Transverse colon (tissue), 4 donors: ENCODE measurements around the gene PHF20.

Experiments
- POLR2AphosphoS5 ChIP-seq, 3 donors: sonication (generic); formaldehyde crosslinking; IDR thresholded peaks; one replicate each; pipeline ENCODE4 v1.6.1; 2016; ENCODE audit warnings: antibody characterized with exemption in 3 of 3
- TF ChIP-seq, protein P1 (sequence below), 5 experiments: fragments of 200-600 bp in 3 of 5; fragments of 450-650 bp in 2 of 5; sonication (generic) in 3 of 5; IDR thresholded peaks; 1 replicate in 2 of 5; 2 replicates in 3 of 5; pipeline ENCODE4 v1.5.1; 2016 to 2017; ENCODE audit warnings: antibody characterized with exemption in 5 of 5, inconsistent platforms in 3 of 5, mild to moderate bottlenecking in 2 of 5, moderate library complexity in 1 of 5

GRCh38 chr20:35920523-35920922, 148.7 kb downstream of the PHF20 start:
- no peak for TF ChIP-seq POLR2AphosphoS5 (IDR thresholded peaks at IDR 0.05)
- TF ChIP-seq, protein P1, sequence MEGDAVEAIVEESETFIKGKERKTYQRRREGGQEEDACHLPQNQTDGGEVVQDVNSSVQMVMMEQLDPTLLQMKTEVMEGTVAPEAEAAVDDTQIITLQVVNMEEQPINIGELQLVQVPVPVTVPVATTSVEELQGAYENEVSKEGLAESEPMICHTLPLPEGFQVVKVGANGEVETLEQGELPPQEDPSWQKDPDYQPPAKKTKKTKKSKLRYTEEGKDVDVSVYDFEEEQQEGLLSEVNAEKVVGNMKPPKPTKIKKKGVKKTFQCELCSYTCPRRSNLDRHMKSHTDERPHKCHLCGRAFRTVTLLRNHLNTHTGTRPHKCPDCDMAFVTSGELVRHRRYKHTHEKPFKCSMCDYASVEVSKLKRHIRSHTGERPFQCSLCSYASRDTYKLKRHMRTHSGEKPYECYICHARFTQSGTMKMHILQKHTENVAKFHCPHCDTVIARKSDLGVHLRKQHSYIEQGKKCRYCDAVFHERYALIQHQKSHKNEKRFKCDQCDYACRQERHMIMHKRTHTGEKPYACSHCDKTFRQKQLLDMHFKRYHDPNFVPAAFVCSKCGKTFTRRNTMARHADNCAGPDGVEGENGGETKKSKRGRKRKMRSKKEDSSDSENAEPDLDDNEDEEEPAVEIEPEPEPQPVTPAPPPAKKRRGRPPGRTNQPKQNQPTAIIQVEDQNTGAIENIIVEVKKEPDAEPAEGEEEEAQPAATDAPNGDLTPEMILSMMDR (IDR thresholded peaks at IDR 0.05), result no peak
